Melanocyte of skin (primary cell): ENCODE results near the gene TADA1. TPM values are rescaled to one million over a fixed set of nuclear protein-coding genes. Genes with fewer than 3 reads are reported as not detected.

Experiments
- total RNA-seq, 2 donors: library from RNA; depleted of rRNA; stranded (reverse); fragments of >200 nt; gene quantifications; 2 replicates each; pipeline ENCODE4 v1.2.3, GENCODE V29; 2012

TADA1 gene, protein sequence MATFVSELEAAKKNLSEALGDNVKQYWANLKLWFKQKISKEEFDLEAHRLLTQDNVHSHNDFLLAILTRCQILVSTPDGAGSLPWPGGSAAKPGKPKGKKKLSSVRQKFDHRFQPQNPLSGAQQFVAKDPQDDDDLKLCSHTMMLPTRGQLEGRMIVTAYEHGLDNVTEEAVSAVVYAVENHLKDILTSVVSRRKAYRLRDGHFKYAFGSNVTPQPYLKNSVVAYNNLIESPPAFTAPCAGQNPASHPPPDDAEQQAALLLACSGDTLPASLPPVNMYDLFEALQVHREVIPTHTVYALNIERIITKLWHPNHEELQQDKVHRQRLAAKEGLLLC
- total RNA-seq = 10 to 100 TPM in 1 of 2 donors, 1 to 10 TPM in 1; 9.3 to 10.7 TPM

DNA sequence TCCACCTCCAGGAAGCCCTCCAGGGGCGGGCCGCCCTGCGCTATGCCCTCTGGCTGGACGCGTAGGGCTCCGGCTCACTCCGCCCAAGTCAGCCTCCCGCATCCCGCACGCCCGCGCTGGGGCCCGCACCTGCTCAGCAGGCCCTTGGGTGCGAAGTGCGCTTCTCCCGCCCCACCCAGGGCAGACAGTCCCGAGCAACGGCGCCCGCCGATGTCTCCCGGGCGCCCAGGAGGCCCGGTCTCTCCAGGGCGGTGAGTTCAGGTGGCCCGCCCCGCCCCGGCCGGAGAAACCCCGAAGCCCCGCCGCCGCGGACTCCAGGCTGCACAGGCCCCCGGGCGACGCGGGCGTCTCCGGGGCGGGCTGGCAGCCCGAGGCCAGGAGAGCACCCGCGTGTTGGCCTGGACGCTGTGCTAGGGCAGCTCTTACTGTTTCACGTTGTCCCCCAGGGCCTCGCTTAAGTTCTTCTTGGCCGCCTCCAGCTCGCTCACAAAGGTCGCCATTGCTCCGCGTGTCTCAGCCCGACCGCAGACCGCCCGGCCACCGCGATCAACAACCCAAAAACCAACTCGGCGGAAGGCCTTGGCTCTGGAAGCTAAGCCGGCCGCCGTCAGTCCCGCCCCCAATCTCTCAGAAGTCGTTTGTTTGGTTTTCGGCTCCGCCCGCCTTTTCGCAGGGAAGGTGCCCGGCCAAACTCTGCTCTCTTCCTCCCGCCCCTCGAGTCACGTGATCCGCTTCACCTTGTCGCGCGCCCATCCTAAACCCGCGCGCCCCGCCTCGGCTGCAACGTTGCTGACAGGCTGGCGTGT lies at the start of gene TADA1:
TADA1 (minus strand) TSS at position 531 of the 806 bp plus-strand sequence; CDS start at position 500, 31 bp downstream.

DNA sequence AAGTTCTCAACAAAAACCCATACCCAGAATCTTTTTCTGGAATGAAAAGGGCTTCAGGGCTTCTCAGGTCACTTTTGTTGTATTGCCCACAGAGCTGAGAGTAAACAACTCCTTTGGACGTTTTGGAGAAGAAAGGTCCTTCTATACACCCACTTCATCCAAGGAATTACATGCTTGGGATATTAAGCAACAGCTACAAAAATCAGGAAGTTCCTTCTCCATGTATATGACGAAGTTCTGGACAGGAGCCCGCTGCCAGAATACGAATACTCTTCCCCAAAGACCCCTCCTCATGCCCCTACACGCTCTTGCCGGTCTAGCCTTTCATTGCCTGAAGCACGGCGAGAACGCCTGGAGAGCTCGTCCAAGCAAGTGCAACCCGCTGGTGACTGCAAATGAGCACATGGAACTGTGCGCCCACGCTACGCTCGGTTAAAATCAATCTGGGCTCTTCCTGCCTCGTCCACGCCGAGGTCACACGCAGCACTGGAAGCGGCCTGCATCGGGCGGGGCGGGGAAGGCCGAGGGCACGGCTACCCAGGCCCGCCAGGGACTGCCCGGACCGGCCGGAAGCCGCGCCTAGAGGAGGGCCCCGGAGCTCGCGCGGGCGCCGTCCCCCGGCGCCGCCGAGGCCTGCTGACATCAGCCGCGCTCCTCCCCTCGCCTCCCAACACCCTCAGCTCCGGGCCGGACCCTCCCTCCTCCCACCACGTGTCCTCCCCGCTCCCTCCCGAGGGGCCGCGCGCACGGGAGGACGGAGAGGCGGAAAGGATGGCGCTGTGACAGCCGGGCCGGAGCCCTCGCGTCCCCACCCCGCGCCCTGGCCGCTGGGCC lies 37.1 kb downstream of the TADA1 start, which contains the start of gene POGK:
POGK (plus strand) TSS at position 710 of the 834 bp plus-strand sequence. CDS start 1,482 bp downstream, outside the sequence.

Other genes with a start within 250 kb of the TADA1 start
- gene POGK, start 36.8 kb downstream of the TADA1 start, total RNA-seq = 10 to 100 TPM; 28.2 to 38.3 TPM
- gene ILDR2, start 99.3 kb upstream of the TADA1 start, total RNA-seq = not detected
- gene MAEL, start 113.0 kb upstream of the TADA1 start, total RNA-seq = not detected
- not detected for gene GPA33, start 214.1 kb upstream of the TADA1 start, total RNA-seq
- not detected for gene STYXL2, start 217.8 kb upstream of the TADA1 start, total RNA-seq